Measurements from ENCODE around the gene APLP2.
"Not testable (repeated sequence)": the region's sequence is repeated elsewhere in the genome, so short reads cannot be mapped to it uniquely, and the experiment has no call there.

The APLP2 gene

DNA sequence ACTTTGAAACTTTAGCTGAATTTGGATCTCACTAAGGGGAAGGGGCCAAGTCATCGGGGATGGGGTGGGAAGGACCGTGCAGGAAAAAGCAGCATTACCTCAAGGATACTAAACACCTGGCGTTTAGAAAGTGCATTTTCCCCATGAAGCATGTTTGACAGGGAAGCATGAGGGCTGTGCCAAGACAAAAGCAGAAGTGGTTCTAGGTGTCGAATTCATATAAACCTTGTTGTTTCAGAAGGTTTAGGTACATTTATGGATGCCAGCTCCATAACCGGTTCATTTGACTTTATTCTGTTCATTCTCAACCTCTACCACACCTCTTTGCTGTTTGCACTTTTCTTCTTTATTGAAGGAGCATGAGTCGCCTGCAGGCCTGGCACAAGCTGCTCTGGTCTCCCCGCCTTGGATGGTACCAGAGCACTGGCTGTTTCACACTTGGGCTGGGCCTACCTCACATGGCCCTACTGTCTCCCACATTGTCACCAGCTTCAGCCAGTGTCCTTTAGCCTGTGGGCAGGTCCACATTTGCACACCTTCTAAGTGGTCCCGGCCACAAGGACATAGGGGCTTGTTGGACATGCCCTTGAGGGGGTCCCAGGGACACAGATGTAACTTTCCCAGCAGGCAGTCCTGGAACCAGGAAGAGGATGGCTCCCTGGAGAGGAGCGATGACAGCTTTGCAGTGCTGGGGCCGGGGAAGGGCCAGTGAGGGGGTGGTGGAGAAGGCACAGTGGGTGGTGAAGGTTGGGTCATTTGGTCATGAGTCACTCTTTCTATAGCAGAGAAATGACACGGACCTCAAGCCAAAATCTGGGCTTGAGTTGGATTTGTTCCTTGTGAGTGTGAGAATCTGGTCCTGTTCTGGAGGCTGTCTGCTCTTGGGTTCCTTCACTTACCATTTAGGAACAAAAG is 86.7 kb downstream of the APLP2 start:
- no peak for FAIRE-seq

DNA sequence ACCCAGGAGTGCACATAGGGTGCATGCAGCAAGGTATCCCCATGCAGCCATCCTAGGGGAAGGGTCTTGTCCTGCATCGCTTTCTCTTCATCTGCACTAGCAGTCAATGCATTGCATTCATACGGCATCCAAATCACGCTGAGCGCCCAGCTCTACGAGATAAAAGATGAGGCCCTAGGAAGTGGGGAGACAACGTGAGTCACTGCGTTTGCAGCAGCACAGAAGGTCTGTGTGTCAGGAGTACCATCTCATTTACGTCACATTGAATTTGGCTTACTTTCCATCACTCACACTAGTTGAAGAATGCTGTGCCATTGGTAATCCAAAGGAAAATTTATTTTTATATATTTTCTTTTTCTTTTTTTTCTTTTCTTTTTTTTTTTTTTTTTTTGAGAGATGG is 87.4 kb downstream of the APLP2 start:
- no peak for FAIRE-seq

DNA sequence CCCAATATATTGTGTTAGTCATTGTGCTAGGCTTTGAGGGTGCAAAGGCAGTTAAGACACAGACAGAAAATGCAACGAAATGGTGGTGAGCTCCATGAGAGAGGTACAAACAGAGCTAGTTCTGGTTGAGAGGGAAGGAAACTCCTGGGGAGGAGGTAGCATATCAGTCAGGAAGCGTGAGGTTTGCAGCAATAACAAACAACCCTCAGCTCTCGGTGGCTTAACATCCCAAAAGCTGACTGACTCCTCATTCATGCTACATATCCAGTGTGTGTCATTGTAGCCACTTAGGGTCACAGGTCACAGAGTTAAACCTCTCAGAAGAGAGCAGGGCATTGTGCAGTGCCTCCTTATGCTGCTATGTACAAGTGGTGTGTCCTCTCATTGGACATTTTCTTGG is 88.1 kb downstream of the APLP2 start:
- no peak for FAIRE-seq

DNA sequence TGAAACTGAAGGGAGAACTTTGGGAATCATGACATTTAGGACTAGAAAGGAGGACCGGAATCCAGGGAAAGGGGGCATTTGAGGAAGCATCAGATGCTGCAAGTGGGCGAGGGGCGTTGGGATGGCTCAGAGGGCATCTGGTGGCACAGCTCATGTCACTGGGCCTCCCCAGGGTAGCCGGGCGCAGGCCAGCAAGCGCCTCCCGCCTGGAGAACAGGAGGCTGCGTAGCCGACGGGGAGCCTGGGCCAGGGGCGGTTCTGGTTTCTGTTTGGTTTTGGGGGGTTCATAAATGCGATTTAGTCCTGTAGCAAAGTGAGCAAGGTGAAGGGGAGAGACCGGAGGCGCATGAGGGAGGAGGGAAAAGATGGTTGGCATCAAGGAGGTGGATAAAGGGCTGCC is 89.4 kb downstream of the APLP2 start:
- FAIRE-seq: no peak

DNA sequence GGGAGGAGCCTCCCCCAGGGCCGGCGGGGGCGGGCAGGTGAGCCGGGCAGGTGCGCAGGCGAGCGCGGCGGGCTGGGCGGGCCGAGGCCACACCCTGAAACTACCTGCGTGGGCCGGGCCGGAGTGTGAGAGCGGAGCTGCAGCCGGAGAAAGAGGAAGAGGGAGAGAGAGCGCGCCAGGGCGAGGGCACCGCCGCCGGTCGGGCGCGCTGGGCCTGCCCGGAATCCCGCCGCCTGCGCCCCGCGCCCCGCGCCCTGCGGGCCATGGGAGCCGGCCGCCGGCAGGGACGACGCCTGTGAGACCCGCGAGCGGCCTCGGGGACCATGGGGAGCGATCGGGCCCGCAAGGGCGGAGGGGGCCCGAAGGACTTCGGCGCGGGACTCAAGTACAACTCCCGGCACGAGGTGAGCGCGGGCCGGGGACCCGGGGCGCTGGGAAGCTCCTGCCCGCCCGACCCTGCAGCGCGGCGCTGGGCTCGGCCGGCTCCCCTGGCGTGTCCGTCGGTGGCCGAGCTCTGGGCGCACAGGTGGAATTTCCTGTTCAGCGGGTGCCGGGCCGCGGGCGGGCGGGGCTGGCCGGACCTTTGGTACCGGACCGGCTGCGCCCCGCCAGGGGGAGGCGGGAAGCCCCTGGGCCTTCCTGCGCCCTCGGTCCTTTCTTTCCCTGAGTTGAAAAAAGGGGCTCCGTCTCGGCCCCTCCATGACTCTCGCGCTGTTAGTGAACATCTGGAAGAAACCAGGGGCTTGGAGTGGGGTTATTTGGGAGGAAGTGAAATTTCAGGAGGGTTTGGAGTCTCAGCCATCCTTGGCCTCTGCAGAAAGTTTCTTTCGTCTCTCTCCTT is 90.2 kb downstream of the APLP2 start, which contains the start of gene ST14:
Gene ST14 (plus strand): TSS at position 126 of the 841 bp plus-strand sequence. CDS start 198 bp downstream, at position 324.
- no peak for FAIRE-seq

DNA sequence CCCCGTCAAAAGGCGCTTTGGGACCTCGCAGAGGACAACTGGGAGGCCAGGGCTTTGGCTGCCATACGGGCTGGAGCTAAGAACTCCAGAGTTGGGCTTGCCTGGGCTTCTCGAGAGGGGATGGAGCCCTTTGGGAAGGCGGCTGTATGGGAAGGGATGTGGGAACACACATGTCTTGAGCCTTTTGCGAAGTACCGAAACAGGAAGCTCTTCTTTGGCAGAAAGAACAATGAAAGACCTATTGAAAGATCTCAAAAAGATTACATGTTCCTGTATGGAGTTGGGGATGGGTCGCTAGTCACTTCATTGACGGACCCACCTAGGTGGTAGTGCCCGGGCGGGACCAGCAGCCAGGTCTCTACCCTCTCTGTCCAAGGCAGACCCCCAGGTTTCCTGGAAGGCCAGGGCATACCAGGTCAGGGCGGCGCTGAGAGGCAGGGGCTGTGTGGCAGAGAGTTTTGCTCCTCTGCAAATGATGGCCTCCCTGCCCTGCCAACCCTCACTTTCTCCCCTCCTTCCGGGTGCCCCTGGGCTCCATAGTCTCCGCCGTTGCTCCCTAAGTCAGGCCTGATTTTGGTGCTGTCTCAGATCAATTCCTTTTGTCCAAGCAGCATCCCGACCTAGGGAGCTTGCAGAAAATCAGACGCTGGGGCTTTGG is 90.9 kb downstream of the APLP2 start:
- FAIRE-seq: no peak

DNA sequence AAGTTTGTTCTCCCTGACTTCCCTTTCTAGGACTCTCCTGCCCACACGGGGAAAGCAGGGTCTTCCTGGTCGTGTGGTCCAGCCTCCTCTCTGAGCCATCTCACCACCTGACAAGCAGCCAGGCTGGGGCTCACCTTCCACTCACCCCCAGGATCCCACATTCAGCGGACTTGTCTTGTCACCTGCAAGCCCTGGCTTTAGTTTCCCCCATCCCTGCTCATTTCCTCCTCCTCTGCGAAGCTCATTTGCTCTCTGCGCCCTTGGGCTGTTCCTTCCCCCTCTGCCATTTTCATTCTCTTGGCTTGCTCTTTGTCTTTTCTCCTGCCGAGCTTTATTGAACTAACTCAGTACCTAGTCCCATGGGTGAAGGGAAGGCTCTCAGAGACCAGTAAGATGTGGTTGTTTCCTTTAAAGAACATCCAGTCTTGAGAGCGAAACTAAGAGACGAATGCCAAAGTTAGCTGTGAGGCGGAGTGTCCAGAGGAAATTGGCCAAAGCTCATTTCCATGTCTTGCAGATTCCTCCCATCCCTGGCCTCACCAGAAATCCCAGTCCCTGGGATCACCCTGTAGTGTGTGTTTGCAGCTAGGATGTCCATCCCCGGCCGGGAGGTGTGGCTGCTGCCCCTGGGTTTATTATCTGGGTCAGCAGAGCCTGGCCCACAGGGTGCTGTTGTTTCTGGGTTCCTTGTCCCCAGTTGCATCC is 91.9 kb downstream of the APLP2 start:
- no peak for FAIRE-seq

DNA sequence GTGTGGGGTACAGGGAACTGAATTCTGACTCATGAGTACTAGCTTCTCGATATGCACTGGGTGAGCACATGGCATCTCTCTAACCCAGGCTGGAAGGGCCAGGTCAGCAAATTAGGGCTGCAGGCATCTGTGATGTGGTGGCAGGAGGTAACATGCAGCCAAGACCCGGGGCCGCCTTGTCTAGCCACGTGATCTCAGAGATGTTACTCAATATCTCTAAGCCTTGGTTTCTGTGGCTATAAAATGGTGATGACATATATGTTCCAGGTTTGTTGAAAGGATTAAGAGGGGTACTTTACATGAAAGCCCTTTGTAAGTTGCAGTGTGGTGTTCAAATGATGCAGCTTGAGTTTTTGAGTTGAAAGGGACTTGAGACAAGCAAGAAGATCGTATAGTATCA is 93.0 kb downstream of the APLP2 start:
- no peak for FAIRE-seq

DNA sequence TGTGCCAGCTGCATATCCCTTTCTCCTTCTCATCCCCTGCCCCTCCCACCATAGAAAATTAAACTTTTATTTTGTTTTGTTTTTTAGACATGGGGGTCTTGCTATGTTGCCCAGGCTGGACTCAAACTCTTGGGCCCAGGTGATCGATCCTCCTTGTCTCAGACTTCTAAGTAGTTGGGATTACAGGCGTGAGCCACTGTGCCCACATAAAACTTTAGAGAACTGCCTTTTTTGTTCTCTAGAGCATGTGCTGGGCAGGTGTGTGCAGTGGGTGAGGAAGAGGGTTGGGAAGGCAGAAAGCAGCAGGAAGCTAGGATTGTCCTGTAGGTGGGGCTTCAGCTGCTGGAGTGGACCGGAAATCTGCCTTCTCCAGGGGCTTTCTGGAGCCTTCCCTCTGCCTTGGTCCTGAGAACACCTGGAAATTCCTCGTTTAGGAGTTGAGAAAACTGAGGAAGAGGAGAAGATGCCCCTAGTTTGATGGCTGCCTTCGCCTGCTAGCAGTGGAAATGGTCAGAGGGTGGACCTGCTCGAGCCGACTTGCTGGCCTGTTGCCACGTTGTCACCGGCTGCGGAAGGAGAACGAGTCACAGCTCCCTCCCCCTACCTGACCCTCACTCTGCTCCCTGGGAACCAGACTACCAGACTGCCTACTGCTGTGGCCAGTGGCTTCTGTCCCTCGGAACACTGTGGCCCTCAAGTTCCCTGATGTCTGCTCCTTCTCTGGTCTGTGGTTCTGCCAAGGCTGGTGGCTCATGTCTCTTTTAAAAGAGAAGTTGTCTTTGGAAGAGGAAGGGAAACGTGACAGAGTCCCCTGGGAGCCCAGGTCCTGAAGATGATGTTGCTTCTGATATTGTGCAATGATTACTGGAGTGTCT is 93.9 kb downstream of the APLP2 start:
- no peak for FAIRE-seq

DNA sequence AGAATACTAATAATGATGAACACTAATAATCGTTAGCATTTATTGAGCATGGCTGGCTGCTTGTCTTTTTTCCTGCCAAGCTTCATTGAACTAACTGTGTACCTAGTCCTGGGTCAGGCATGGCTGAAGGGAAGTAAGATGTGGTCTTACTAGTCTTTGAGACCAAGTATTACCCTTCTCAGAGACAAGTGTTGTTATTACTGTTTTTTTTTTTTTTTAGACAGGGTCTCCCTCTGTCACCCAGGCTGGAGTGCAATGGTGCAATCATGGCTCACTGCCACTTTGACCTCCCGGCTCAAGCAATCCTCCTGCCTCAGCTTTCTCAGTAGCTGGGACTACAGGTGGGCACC is 94.5 kb downstream of the APLP2 start:
- no peak for FAIRE-seq

DNA sequence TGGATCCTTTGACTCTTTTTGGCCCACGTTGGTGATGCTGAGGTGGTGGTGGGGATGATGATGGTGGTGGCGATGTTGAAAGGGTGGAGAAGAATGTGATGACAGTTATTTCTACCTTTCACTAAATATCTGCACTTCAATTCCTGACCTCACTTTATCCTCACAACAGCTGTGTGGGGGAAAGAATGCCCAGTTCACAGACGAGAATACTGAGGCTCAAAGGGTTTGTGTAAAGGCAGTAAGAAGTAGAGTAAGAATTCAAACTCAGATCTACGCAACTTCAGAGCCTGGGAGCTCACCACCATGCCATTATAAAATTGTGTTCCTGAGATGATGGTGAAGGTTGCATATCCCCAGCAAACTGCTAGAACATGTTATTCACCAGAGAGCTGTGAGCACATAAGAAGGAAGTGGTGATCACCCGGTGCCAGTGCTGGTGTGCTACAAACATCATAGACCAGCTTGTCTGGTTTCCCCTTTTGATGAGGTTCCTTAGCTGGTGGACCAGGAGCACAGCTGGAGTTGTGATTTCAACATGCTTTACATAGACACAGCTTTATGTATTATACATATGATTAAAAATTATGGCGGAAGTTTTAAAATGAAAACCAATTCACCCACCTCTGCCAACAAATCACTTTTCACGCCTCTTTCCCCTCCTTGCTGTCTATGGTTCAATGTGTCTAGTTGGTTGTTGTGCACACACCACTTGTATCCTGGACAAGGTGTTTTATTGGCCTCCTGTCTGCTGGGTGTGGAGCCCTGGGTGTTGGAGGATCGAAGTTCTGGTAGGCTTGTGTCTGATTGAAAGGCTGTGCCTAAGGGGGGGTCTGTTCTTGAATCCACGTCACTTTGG is 96.1 kb downstream of the APLP2 start:
- no peak for FAIRE-seq

DNA sequence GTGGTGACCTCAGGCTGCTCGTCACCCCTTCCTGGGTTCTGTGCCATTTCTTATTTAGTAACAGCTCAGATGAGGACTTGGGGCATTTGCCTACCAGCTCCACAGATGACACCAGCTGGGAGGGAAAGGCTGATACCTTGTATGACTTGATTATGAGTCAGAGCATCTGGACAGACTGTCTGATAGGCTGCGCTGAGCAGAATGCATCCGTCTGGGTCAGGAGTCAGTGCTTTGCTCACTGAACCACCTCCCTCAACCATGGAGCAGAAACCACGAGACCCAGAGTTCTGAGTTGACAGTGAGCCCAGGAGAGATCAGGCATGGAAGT is 96.7 kb downstream of the APLP2 start:
- no peak for FAIRE-seq

DNA sequence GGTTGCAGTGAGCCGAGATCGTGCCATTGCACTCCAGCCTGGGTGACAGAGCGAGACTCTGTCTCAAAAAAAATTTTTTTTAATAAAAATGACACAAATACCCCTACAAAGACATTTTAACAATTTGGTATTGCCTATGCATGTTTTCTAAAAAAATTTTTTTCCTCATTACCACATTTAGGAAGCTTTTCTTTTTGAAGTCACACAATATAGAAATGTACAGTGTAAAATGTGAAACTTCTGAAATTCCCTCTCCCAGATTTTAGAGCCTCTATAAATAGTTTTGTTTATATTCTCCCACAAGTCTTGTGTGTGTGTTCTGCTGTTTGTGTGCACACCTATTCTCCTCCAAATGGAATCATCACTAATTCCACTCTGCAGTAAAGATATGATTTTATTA is 97.5 kb downstream of the APLP2 start:
- FAIRE-seq: no peak

DNA sequence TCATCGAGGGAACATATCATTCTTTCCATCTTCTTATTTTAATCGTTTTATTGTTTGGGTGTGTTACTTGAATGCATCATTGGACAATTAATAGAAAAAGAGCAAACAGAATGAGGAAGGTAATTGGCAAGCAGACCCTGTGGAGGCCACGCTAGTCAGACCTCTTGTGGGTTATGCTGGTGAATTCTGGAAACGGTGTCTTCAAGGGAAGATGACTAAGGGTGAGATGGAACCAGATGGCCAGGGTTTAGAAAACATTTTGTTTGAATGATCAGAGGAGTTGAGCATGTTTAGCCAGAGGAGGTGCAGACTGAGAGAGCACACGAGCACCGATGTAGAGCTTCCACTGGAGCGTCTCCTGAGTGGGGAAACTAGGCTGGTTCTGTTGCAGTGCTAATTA is 98.4 kb downstream of the APLP2 start:
- no peak for FAIRE-seq

DNA sequence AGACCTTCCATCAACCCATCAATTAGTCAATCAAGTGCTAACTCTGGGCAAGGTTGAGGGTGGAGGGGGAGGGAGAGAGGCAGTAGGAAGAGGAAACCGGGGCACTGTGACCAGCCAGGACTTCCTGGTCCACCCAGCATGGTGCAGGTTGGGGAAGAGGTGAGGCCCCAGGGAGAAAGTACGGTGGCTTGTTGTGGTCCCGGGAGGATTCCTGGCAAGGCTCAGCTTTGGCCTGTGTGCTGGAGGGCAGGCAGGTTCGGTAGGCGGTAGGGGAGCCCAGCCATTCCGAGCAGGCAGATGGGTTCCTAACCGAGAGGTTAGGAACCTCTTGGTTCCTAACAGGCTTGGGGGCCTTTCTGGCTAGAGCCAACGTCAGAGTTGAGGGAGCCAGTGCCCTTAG is 100.7 kb downstream of the APLP2 start:
- FAIRE-seq: no peak

DNA sequence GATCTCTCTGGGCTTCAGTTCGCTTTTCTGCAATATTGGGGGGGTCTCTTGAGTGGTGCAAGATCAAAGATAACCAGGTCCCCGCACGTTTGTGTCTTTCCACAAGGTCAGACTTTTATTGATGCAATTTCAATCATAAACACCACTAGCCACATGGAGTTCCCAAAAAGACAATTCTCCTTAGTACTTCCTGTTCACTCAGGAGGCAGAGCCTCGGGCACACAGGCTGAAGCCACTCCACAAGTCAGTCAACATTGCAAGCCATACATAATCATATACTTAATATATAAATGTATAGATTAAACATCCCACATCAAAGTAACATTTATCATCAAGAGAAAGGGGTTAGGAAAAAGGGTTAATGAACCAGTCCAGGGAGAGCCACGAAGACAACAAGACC is 101.8 kb downstream of the APLP2 start:
- no peak for FAIRE-seq

DNA sequence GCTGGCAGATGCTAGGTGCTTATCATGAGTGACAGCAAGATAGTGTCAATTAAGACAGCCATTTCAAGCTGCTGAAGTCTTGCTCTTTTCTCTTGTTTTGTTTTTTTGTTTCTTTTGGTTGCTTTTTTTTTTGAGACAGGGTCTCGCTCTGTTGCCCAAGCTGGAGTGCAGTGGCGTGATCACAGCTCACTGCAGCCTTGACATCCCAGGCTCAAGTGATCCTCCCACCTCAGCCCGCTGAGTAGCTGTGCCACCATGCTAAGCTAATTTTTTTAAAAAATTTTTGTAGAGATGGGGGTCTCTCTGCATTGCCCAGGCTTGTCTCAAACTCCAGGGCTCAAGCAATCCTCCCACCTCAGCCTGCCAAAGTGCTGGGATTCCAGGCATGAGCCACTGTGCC is 102.3 kb downstream of the APLP2 start:
- not testable (repeated sequence) for FAIRE-seq

DNA sequence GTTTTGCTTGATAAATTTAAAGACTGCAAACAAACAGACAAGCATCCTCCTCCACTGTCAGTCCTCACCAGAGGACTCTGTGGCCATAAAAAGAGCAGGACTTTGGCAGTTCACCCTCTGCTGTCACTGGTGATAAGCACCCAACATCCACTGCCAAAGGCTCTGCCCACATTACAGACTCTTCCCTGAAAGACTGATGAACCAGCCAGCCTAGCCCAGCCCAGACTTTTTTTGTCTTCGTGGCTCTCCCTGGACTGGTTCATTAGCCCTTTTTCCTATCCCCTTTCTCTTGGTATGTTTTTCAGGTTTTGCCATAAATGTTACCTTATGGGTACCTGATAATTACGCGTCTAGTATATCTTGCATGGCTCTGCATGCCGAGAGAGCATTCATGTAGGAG is 104.9 kb downstream of the APLP2 start:
- no peak for FAIRE-seq

DNA sequence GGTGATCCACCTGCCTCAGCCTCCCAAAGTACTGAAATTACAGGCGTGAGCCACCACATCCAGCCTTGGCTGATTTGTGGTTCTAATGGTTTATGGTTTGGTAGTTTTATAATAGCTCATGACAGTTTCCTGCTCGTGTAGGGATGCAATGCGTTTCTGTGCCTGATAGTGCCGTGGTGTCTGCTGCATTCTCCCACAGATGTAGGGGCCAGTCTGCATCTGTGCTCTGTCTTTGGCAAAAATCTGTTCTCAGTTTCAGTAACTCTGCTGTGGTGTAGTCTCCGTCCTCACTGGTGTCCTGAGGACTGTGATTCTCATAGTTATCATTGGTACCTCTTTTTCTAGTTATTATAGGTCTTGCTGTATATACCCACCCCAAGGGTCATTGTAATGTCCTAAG is 106.2 kb downstream of the APLP2 start:
- FAIRE-seq: no peak

DNA sequence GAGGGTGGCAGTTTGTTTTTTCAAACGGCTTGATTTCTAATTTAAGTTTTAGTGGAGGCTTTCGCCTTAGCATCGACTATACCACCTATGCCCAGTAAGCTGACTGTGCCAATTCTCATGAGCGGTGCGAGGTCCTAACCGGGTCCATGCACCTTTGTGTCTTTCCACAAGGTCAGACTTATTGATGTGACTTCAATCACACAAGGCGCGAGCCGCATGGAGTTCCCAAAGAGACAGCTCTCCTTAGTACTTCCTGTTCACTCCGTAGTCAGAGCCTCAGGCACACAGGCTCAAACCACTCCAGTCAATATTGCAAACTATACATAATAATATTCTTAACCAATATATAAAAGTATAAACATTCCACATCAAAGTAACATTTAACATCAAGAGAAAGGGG is 108.1 kb downstream of the APLP2 start:
- FAIRE-seq: no peak
